ENCODE data around the gene PRKG1. TPM values are rescaled to one million over a fixed set of nuclear protein-coding genes. Genes with fewer than 3 reads are reported as not detected.

PRKG1 gene
- polyA plus RNA-seq, 3 donors = not detected

DNA sequence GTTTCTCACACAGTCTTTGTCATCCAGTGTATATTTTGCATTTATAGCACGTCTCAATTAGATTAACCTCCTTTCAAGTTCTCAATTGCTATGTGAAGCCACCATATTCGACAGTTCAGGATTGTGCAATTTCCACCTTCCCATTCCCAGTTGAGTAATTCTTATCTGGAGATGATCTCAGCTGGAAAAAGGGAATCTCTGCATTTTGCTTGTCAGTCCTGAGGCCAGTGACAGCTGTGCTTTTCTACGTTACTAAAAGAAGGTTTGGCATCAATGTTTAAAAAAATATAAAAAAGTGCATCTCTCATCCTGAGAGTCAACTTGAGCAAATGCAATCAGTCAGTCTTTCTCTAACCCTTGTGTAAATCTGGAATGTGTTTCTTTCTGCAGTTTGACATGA lies 247.7 kb downstream of the PRKG1 start:
- Histone ChIP-seq H3K9ac (ENCODE audit: insufficient read depth, low read length, poor library complexity, severe bottlenecking) (no peak overlapping the region), H4K20me1 (ENCODE audit: insufficient read depth, low read length) (no peaks in the 10 kb centered on the region), H2AFZ (ENCODE audit: insufficient read depth, low read depth, low read length, poor library complexity, severe bottlenecking) (no peak overlapping the region), H3K27ac (ENCODE audit: low read depth in 1 of 2, low read length in 2 of 2) (no peak overlapping the region), H3K36me3 (replicated peaks in 1 of 2; ENCODE audit: control insufficient read depth in 1 of 2, insufficient read depth in 2 of 2, low read length in 2 of 2) (no peaks in the 10 kb centered on the region), H3K4me3 (replicated peaks in 1 of 3; ENCODE audit: low read depth in 2 of 3, low read length in 3 of 3) (no peak overlapping the region), H3K9me3 (replicated peaks in 1 of 2; ENCODE audit: control insufficient read depth in 1 of 2, insufficient read depth in 1 of 2, low read length in 2 of 2) (no peaks in the 10 kb centered on the region), H3K4me2 (replicated peaks; ENCODE audit: extremely low read depth, low read length, poor library complexity, severe bottlenecking) (no peak overlapping the region), H3K4me1 (ENCODE audit: control insufficient read depth in 1 of 2, insufficient read depth in 2 of 2, low read length in 2 of 2) (no peaks in the 10 kb centered on the region), H3K79me2 (ENCODE audit: insufficient read depth, low read length) (no peaks in the 10 kb centered on the region), H3K27me3 (ENCODE audit: control insufficient read depth in 2 of 2, insufficient read depth in 2 of 2, low read length in 2 of 2) (no peaks in the 10 kb centered on the region)
- DNase-seq = no peak
- Mint-ChIP-seq H3K4me3 (no peak overlapping the region), H3K36me3 (no peaks in the 10 kb centered on the region), H3K9me3 (peaks cover 0 to 4% (median 2%) of the 10 kb centered on the region in 7 donors), H3K27me3 (ENCODE audit: low read depth in 3 of 3) (no peaks in the 10 kb centered on the region), H3K4me1 (no peaks in the 10 kb centered on the region), H3K27ac (no peak overlapping the region)
- intact Hi-C loops (cut with micrococcal nuclease) = no loop called here
- no CpG with 5 or more reads among the region's 3 CpGs for WGBS (ENCODE audit: insufficient coverage)
- TF ChIP-seq, protein P1, sequence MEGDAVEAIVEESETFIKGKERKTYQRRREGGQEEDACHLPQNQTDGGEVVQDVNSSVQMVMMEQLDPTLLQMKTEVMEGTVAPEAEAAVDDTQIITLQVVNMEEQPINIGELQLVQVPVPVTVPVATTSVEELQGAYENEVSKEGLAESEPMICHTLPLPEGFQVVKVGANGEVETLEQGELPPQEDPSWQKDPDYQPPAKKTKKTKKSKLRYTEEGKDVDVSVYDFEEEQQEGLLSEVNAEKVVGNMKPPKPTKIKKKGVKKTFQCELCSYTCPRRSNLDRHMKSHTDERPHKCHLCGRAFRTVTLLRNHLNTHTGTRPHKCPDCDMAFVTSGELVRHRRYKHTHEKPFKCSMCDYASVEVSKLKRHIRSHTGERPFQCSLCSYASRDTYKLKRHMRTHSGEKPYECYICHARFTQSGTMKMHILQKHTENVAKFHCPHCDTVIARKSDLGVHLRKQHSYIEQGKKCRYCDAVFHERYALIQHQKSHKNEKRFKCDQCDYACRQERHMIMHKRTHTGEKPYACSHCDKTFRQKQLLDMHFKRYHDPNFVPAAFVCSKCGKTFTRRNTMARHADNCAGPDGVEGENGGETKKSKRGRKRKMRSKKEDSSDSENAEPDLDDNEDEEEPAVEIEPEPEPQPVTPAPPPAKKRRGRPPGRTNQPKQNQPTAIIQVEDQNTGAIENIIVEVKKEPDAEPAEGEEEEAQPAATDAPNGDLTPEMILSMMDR (IDR thresholded peaks at IDR 0.05) = no peak

DNA sequence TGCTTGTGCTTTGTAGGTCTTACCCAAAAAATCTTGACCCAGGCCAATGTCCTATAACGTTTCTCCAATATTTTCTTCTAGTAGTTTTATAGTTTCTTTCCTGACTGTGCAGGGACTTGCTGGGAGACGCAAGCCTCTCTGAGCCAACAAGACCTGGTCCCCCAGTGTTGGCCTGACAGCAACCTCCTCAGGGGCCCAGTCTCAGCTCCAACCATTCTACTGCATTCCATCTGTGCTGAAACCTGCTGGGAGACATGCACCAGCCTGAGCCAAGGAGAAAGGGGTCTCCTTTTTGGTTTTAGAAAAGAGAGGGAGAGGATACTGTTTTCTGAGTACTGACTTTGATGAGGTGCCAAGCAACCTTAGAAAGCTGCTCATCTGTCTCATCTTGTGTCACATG lies 251.4 kb downstream of the PRKG1 start:
- Histone ChIP-seq H3K9ac (ENCODE audit: insufficient read depth, low read length, poor library complexity, severe bottlenecking) (no peak overlapping the region), H3K27ac (ENCODE audit: low read depth in 1 of 2, low read length in 2 of 2) (no peak overlapping the region), H4K20me1 (ENCODE audit: insufficient read depth, low read length) (no peaks in the 10 kb centered on the region), H3K36me3 (replicated peaks in 1 of 2; ENCODE audit: control insufficient read depth in 1 of 2, insufficient read depth in 2 of 2, low read length in 2 of 2) (no peaks in the 10 kb centered on the region), H3K4me1 (ENCODE audit: control insufficient read depth in 1 of 2, insufficient read depth in 2 of 2, low read length in 2 of 2) (no peaks in the 10 kb centered on the region), H3K4me3 (replicated peaks in 1 of 3; ENCODE audit: low read depth in 2 of 3, low read length in 3 of 3) (no peak overlapping the region), H3K27me3 (ENCODE audit: control insufficient read depth in 2 of 2, insufficient read depth in 2 of 2, low read length in 2 of 2) (no peaks in the 10 kb centered on the region), H2AFZ (ENCODE audit: insufficient read depth, low read depth, low read length, poor library complexity, severe bottlenecking) (no peak overlapping the region), H3K9me3 (replicated peaks in 1 of 2; ENCODE audit: control insufficient read depth in 1 of 2, insufficient read depth in 1 of 2, low read length in 2 of 2) (no peaks in the 10 kb centered on the region), H3K4me2 (replicated peaks; ENCODE audit: extremely low read depth, low read length, poor library complexity, severe bottlenecking) (no peak overlapping the region), H3K79me2 (ENCODE audit: insufficient read depth, low read length) (no peaks in the 10 kb centered on the region)
- intact Hi-C loops (cut with micrococcal nuclease) = no loop called here
- Mint-ChIP-seq H3K36me3 (no peaks in the 10 kb centered on the region), H3K27ac (no peak overlapping the region), H3K4me1 (no peaks in the 10 kb centered on the region), H3K4me3 (no peak overlapping the region), H3K27me3 (ENCODE audit: low read depth in 3 of 3) (peaks cover 0 to 1% (median 0%) of the 10 kb centered on the region in 3 donors), H3K9me3 (peaks cover 0 to 9% (median 4%) of the 10 kb centered on the region in 7 donors)
- TF ChIP-seq, protein P1 (IDR thresholded peaks at IDR 0.05) = no peak
- no peak for DNase-seq
- WGBS (ENCODE audit: insufficient coverage) = 83% methylated on average over 1 of the region's 2 CpGs
